HCT116 (cell line): Measurements from ENCODE around the gene CACNG3. TPM values are rescaled to one million over a fixed set of nuclear protein-coding genes. Genes with fewer than 3 reads are reported as not detected.

Experiments
- ATAC-seq: fragments of 200-7000 bp; cut with Tn5 transposase; 2 replicates; pipeline ENCODE4 v1.9.1; 2020; ENCODE audit warnings: mild to moderate bottlenecking, moderate library complexity
- BruUV-seq: library from RNA; stranded (reverse); fragments of 400-500 nt; replicated peaks from 2 replicates; lab custom pipeline; 2021; lab: Mats Ljungman, UMichigan
- CTCF ChIA-PET: fragments of 300-600 bp; sonication (Branson Sonifier 250); formaldehyde crosslinking; loops from one replicate; lab custom pipeline; 2021; ENCODE audit warnings: antibody characterized with exemption; lab: Charles Lee
- POLR2A ChIA-PET: fragments of 300-600, 350-600 bp; sonication (Branson Sonifier 250); formaldehyde crosslinking; loops from one replicate; lab custom pipeline; 2021; ENCODE audit warnings: antibody characterized with exemption; lab: Charles Lee
- RAD21 ChIA-PET, 2 experiments: fragments of 300-600 bp; sonication (Branson Sonifier 250); formaldehyde crosslinking; loops; one replicate each; lab custom pipeline; 2023; ENCODE audit warnings: low total read pairs in 2 of 2; ENCODE audit not compliant: uncharacterized antibody in 2 of 2, unreplicated experiment in 2 of 2, low non-redundant PET in 1 of 2; lab: Charles Lee
- DNase-seq: peaks from one replicate; pipeline ENCODE4 v3.0.0-alpha.2; 2010; ENCODE audit warnings: low read depth, low spot score
- H2AFZ ChIP-seq: fragments of 200-600 bp; shearing (Covaris generic), sonication (generic); 2 replicates; pipeline ENCODE4 v1.6.1; 2017; ENCODE audit warnings: low read depth, mixed run types, mixed read lengths, antibody characterized with exemption, low read length; ENCODE audit not compliant: poor library complexity, severe bottlenecking
- H3K27ac ChIP-seq: 2 replicates; pipeline ENCODE4 v1.5.1; 2012; ENCODE audit warnings: low read depth, low read length
- H3K27me3 ChIP-seq: fragments of 200-600 bp; sonication (generic); 2 replicates; pipeline ENCODE4 v1.6.1; 2016; ENCODE audit warnings: mixed run types, low read length, mixed read lengths; ENCODE audit not compliant: insufficient read depth
- H3K36me3 ChIP-seq, 2 experiments: fragments of 200-500 bp in 1 of 2; fragments of 200-600 bp in 1 of 2; sonication (Bioruptor generic) in 1 of 2; sonication (generic) in 1 of 2; 2 replicates each; pipeline versions ENCODE4 v1.5.1 to v1.6.1; 2014 to 2016; ENCODE audit warnings: low read length in 2 of 2, inconsistent platforms in 1 of 2, mixed read lengths in 1 of 2, mixed run types in 1 of 2; ENCODE audit not compliant: insufficient read depth in 2 of 2, control insufficient read depth in 1 of 2
- H3K4me1 ChIP-seq, 2 experiments: fragments of 200-600 bp in 1 of 2; sonication (generic) in 1 of 2; 2 replicates each; pipeline versions ENCODE4 v1.5.1 to v1.6.1; 2012 to 2017; ENCODE audit warnings: low read length in 2 of 2, inconsistent platforms in 1 of 2, mild to moderate bottlenecking in 1 of 2, mixed read lengths in 1 of 2, mixed run types in 1 of 2, moderate library complexity in 1 of 2; ENCODE audit not compliant: insufficient read depth in 2 of 2, control insufficient read depth in 1 of 2
- H3K4me2 ChIP-seq: fragments of 200-600 bp; sonication (generic); 2 replicates; pipeline ENCODE4 v1.6.1; 2017; ENCODE audit warnings: mixed run types, low read length, mixed read lengths
- H3K4me3 ChIP-seq, 2 experiments: fragments of 200-600 bp in 1 of 2; sonication (generic) in 1 of 2; replicated peaks in 1 of 2; 2 replicates each; pipeline ENCODE4 v1.5.1; 2011 to 2016; ENCODE audit warnings: low read length in 2 of 2, control low read depth in 1 of 2, low read depth in 1 of 2, mild to moderate bottlenecking in 1 of 2, mixed read lengths in 1 of 2, mixed run types in 1 of 2
- H3K79me2 ChIP-seq: fragments of 200-600 bp; sonication (generic); 2 replicates; pipeline ENCODE4 v1.6.1; 2017; ENCODE audit warnings: mild to moderate bottlenecking, mixed run types, low read length, moderate library complexity, mixed read lengths; ENCODE audit not compliant: insufficient read depth
- H3K9ac ChIP-seq: fragments of 200-600 bp; sonication (generic); 2 replicates; pipeline ENCODE4 v1.6.1; 2016; ENCODE audit warnings: low read length, mixed read lengths
- H3K9me2 ChIP-seq: fragments of 200-600 bp; sonication (generic), shearing (Covaris generic); 2 replicates; pipeline ENCODE4 v1.6.1; 2017; ENCODE audit warnings: mixed run types, mild to moderate bottlenecking, moderate library complexity; ENCODE audit not compliant: insufficient read depth
- H3K9me3 ChIP-seq, 2 experiments: fragments of 200-500 bp in 1 of 2; fragments of 200-600 bp in 1 of 2; sonication (Bioruptor generic) in 1 of 2; sonication (generic) in 1 of 2; 2 replicates each; pipeline ENCODE4 v1.6.1; 2014 to 2017; ENCODE audit warnings: low read length in 2 of 2, mixed read lengths in 2 of 2, inconsistent platforms in 1 of 2, low read depth in 1 of 2, mild to moderate bottlenecking in 1 of 2, mixed run types in 1 of 2, moderate library complexity in 1 of 2; ENCODE audit not compliant: control insufficient read depth in 1 of 2, insufficient read depth in 1 of 2
- H4K20me1 ChIP-seq: fragments of 200-600 bp; sonication (generic), shearing (Covaris generic); 2 replicates; pipeline ENCODE4 v1.6.1; 2017; ENCODE audit warnings: mixed run types, mild to moderate bottlenecking, moderate library complexity; ENCODE audit not compliant: insufficient read depth
- CEBPB ChIP-seq: IDR thresholded peaks from 2 replicates; pipeline ENCODE4 v1.6.1; 2012; ENCODE audit warnings: low read depth
- EGR1 ChIP-seq: IDR thresholded peaks from 2 replicates; pipeline ENCODE4 v1.6.1; 2012; ENCODE audit warnings: low read depth
- ELF1 ChIP-seq: IDR thresholded peaks from 2 replicates; pipeline ENCODE4 v1.6.1; 2012; ENCODE audit warnings: low read depth, borderline replicate concordance
- EZH2 ChIP-seq: fragments of 200-600 bp; sonication (generic); IDR thresholded peaks from 2 replicates; pipeline ENCODE4 v1.6.1; 2017; ENCODE audit warnings: antibody characterized with exemption, mixed run types
- FOSL1 ChIP-seq: IDR thresholded peaks from 2 replicates; pipeline ENCODE4 v1.6.1; 2012; ENCODE audit warnings: low read depth
- JUND ChIP-seq: IDR thresholded peaks from 2 replicates; pipeline ENCODE4 v1.6.1; 2012
- POLR2AphosphoS5 ChIP-seq: IDR thresholded peaks from 2 replicates; pipeline ENCODE4 v1.6.1; 2011; ENCODE audit warnings: mild to moderate bottlenecking, low read depth, low read length, moderate library complexity
- RAD21 ChIP-seq: IDR thresholded peaks from 2 replicates; pipeline ENCODE4 v1.6.1; 2012; ENCODE audit warnings: low read depth, mild to moderate bottlenecking
- SIN3A ChIP-seq: IDR thresholded peaks from 2 replicates; pipeline ENCODE4 v1.6.1; 2012; ENCODE audit warnings: low read depth
- SRF ChIP-seq: IDR thresholded peaks from 2 replicates; pipeline ENCODE4 v1.6.1; 2012; ENCODE audit warnings: low read depth
- TCF7L2 ChIP-seq: IDR thresholded peaks from 2 replicates; pipeline ENCODE4 v1.7.0; 2011; ENCODE audit warnings: borderline replicate concordance, inconsistent platforms; ENCODE audit not compliant: insufficient read depth, insufficient read length; ENCODE audit errors: extremely low read depth
- YY1 ChIP-seq: IDR thresholded peaks from 2 replicates; pipeline ENCODE4 v1.6.1; 2011; ENCODE audit warnings: low read length, low read depth, moderate library complexity, mild to moderate bottlenecking; ENCODE audit not compliant: insufficient replicate concordance; ENCODE audit errors: extremely low read depth
- ZBTB33 ChIP-seq: IDR thresholded peaks from 2 replicates; pipeline ENCODE4 v1.6.1; 2011; ENCODE audit warnings: mild to moderate bottlenecking, low read length, moderate library complexity; ENCODE audit not compliant: insufficient replicate concordance; ENCODE audit errors: extremely low read depth
- ZFX ChIP-seq: fragments of 450-650 bp; IDR thresholded peaks from 2 replicates; pipeline ENCODE4 v1.6.1; 2017
- ZNF274 ChIP-seq: fragments of 200-500 bp; sonication (Bioruptor generic); IDR thresholded peaks from 2 replicates; pipeline ENCODE4 v1.6.1; 2014; ENCODE audit warnings: mild to moderate bottlenecking, low read depth, low read length, inconsistent platforms
- intact Hi-C: fragments of 100-400 bp; cut with micrococcal nuclease; formaldehyde crosslinking; loops from 2 replicates; pipeline ENCODE4 v1.10.0; 2022
- total RNA-seq: library from RNA; stranded (reverse); gene quantifications from one replicate; pipeline ENCODE4 v1.2.1, GENCODE V29; 2021; ENCODE audit not compliant: unreplicated experiment
- TF ChIP-seq, protein P1 (sequence below): IDR thresholded peaks from 2 replicates; pipeline ENCODE4 v1.6.1; 2012; ENCODE audit warnings: low read depth
- TF ChIP-seq, protein P2 (sequence below): IDR thresholded peaks from 2 replicates; pipeline ENCODE4 v1.6.1; 2012

Gene CACNG3
- total RNA-seq, 1 experiment from 2014 or later: not detected

DNA sequence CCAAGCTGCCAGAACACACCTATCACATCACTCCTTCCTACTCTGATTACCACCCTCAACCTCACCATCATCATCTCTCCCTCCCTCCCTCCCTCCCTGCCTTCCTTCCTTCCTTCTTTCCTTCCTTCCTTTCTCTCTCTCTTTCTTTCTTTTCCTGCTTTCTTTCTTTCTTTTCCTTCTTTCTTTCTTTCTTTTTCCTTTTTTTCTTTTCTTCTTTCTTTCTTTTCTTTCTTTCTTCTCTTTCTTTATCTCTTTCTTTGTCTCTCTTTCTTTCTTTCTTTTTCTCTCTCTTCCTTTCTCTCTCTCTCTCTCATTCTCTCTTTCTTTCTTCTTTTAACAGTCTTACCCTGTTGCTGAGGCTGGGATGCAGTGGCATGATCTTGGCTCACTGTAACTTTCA is 59.2 kb downstream of the CACNG3 start:
- Histone ChIP-seq H3K79me2 (no peaks in the 10 kb centered on the region), H3K36me3 (no peaks in the 10 kb centered on the region), H3K27me3 (peaks cover 45% of the 10 kb centered on the region), H3K9ac (no peak overlapping the region), H3K27ac (no peak overlapping the region), H3K9me3 (no peaks in the 10 kb centered on the region), H3K4me3 (no peak overlapping the region), H4K20me1 (no peaks in the 10 kb centered on the region), H3K4me1 (no peaks in the 10 kb centered on the region), H2AFZ (no peak overlapping the region), H3K4me2 (no peak overlapping the region), H3K9me2 (no peaks in the 10 kb centered on the region)
- ATAC-seq: no peak
- intact Hi-C loops: no loop called here
- TF ChIP-seq POLR2AphosphoS5: no peak
- TF ChIP-seq ZFX: no peak
- no peak for TF ChIP-seq SRF
- TF ChIP-seq YY1: no peak
- no peak for TF ChIP-seq CEBPB
- no peak for TF ChIP-seq JUND
- no peak for TF ChIP-seq SIN3A
- TF ChIP-seq RAD21: no peak
- TF ChIP-seq, protein P1, sequence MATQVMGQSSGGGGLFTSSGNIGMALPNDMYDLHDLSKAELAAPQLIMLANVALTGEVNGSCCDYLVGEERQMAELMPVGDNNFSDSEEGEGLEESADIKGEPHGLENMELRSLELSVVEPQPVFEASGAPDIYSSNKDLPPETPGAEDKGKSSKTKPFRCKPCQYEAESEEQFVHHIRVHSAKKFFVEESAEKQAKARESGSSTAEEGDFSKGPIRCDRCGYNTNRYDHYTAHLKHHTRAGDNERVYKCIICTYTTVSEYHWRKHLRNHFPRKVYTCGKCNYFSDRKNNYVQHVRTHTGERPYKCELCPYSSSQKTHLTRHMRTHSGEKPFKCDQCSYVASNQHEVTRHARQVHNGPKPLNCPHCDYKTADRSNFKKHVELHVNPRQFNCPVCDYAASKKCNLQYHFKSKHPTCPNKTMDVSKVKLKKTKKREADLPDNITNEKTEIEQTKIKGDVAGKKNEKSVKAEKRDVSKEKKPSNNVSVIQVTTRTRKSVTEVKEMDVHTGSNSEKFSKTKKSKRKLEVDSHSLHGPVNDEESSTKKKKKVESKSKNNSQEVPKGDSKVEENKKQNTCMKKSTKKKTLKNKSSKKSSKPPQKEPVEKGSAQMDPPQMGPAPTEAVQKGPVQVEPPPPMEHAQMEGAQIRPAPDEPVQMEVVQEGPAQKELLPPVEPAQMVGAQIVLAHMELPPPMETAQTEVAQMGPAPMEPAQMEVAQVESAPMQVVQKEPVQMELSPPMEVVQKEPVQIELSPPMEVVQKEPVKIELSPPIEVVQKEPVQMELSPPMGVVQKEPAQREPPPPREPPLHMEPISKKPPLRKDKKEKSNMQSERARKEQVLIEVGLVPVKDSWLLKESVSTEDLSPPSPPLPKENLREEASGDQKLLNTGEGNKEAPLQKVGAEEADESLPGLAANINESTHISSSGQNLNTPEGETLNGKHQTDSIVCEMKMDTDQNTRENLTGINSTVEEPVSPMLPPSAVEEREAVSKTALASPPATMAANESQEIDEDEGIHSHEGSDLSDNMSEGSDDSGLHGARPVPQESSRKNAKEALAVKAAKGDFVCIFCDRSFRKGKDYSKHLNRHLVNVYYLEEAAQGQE: no peak
- no peak for TF ChIP-seq FOSL1
- TF ChIP-seq ELF1: no peak
- TF ChIP-seq EGR1: no peak
- TF ChIP-seq ZBTB33: no peak
- no peak for TF ChIP-seq EZH2
- no peak for TF ChIP-seq TCF7L2
- TF ChIP-seq, protein P2, sequence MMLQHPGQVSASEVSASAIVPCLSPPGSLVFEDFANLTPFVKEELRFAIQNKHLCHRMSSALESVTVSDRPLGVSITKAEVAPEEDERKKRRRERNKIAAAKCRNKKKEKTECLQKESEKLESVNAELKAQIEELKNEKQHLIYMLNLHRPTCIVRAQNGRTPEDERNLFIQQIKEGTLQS: no peak
- no peak for TF ChIP-seq ZNF274
- ChIA-PET RAD21 (no interaction called here), POLR2A (interaction anchor here (0.7 kb wide), 1 partner anchor 18 kb away, joined by 3 read pairs; no protein-coding TSS in a partner anchor), CTCF (no interaction called here)
- no TSS peak for BruUV-seq
- no peak for DNase-seq
